DLD1 (cell line): ENCODE results near the gene PLGLB1.
"Not testable (repeated sequence)": the region's sequence is repeated elsewhere in the genome, so short reads cannot be mapped to it uniquely, and the experiment has no call there.

Source experiments
- in situ Hi-C: cut with HindIII; loops from 2 replicates; pipeline ENCODE4 v1.10.0; 2017; ENCODE audit warnings: low sequenced_read_pairs

PLGLB1 gene

GRCh38 chr2:87021744-87022143 is at the start of gene PLGLB1:
TSS of gene PLGLB1 (minus strand) at chr2:87021844. CDS start at chr2:87021783, 61 bp downstream.
- in situ Hi-C loops = not testable (repeated sequence)

GRCh38 chr2:87064305-87064704 is 42.7 kb upstream of the PLGLB1 start:
- in situ Hi-C loops = not testable (repeated sequence)

GRCh38 chr2:87063431-87063830 is 41.8 kb upstream of the PLGLB1 start:
- in situ Hi-C loops = not testable (repeated sequence)

GRCh38 chr2:87061519-87061918 is 39.9 kb upstream of the PLGLB1 start:
- in situ Hi-C loops = not testable (repeated sequence)

DNA sequence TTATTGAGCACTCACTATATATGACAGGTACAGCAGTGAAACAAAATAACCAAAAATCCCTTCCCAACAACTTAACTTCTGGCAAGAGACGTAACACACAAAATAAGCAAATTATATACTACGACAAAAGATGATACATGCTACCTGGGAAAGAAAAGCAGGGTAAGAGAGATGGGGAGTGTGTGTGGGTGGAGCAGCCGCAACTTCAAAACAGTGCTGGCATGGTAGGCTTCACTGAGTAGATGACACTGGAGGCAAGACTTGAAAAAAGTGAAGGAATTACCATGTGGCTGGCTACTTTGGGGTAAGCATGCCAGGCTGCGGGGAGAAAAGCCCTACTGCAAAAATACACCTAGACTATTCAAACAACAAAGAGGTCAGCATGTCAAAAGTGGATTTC is 36.0 kb upstream of the PLGLB1 start:
- in situ Hi-C loops = not testable (repeated sequence)

DNA sequence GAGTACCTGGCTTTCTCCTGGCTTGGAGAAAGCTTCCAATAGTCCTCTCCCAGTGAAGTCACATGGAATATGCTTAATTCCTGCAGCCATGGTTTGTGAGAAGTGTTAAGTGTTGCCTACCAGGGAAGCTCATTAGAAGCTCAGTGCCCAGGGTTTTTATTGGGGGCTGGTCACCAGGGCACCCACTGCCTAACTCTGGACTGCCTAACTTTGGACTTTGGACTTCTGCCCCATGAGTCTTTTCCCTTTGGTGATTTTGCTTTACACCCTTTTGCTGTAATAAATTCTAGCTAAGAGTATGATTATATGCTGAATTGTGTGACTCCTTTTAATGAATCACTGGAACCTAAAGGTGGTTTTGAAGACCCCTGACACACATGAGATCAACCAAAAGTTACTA is 35.2 kb upstream of the PLGLB1 start:
- in situ Hi-C loops = not testable (repeated sequence)

GRCh38 chr2:87056435-87056834 is 34.8 kb upstream of the PLGLB1 start:
- in situ Hi-C loops = not testable (repeated sequence)

- in situ Hi-C loops = not testable (repeated sequence)
Observed at GRCh38 chr2:87054375-87054774, 32.7 kb upstream of the PLGLB1 start.

DNA sequence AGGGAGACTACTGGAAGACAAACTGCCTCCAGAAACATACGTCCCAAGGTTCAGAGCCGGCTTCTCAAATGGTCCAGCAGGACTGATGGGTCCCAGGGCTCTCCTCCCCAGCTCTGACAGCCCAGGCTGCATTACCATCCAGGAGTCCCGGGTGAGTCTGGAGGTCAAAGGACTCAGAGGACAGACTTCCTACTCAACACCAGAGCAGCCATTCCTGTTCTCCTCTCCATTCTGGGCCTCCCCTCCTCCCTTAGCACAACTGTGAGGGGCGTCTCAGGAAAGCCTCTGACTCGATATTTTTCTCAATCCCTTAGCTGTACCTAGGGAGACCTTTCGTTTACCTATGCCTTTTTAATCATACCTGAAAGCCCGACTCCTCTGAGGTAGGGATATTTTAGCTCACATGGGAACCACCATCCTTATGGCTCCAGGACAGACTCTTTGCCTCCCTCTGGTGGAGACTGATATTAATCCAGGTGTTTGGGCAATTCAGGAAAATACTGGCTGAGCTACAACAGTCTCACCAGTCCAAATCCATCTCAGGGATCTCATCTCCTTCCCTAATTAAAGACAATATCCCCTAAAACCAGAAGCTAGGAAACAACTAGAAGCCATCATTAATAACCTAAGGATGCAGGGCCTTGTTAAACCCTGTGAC is 19.8 kb upstream of the PLGLB1 start:
- in situ Hi-C loops = not testable (repeated sequence)

GRCh38 chr2:87028607-87029006 is 7.0 kb upstream of the PLGLB1 start:
- in situ Hi-C loops = not testable (repeated sequence)

DNA sequence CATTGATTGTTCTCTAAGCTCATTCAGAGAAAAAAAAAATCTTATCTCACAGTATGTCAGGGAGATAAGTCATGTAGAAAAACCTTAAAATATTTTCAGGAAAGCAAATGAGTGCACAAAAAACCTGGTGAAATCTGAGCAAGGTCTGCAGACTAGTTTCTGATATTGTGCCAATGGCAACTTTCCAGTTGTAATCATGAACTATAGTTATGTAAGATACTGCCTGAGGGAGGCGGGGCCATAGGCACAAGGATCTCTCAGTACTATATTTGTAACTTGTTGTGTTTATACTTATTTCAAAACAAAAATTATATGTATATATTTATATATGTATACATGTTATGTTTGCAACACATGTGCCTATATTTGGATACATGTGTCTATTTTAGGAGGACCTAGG is 5.2 kb upstream of the PLGLB1 start:
- in situ Hi-C loops = not testable (repeated sequence)

DNA sequence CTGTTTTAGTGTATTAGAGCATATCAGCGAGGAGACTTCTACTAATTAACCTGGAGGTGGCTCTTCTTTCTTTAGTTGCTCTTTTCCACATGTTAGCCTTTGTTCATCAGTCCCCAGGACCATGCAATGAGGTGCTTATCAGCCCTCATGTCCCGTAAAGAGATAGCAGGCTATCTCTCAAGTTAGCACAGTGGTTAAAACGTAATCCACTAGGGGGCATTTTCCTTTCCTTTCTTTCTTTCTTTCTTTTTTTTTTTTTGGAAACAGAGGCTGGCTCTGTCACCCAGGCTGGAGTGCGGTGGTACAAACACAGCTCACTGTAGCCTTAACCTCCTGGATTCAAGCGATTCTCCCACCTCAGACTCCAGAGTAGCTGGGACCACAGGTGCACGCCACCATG is 4.3 kb upstream of the PLGLB1 start:
- in situ Hi-C loops = not testable (repeated sequence)

- in situ Hi-C loops = not testable (repeated sequence)
Observed at GRCh38 chr2:87023988-87024615, 2.5 kb upstream of the PLGLB1 start.

DNA sequence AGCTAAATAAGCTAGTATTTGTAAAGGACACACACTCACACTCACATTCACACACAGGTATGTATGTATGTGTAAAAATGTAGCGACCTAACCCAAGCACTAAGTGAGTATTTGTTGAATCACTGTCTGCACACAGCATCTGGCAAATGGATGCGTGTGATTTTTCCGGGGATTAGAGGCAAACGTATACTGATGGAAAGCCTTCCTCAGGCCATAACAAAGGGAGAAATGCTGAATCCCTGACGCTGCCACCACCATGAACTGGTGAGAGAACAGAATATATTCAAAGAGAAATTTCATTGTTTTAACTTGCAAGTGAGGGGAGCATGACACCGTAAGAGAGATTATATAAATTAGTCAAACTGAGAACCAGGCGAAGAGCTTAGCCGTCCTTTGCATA is 601 bp downstream of the PLGLB1 start:
- in situ Hi-C loops = not testable (repeated sequence)

DNA sequence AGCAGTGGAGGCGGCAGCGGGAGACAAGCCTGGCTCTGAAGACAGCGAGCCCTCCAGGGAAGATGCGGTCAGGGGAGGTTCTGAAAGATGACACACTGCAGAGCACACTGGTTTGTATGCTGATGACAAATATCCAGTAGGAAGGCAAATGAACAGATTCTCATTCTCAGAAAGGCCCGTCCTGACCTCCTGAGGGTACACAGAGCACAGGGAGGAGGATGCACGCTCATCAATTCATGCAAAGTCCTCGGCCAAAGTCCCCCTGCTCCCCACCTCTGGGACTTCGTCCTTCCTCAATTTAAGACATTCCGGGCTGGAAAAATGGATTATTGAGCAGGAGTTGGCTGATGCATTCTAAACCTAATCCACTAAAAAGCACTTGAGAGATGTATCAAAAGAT is 2.6 kb downstream of the PLGLB1 start:
- in situ Hi-C loops = not testable (repeated sequence)

DNA sequence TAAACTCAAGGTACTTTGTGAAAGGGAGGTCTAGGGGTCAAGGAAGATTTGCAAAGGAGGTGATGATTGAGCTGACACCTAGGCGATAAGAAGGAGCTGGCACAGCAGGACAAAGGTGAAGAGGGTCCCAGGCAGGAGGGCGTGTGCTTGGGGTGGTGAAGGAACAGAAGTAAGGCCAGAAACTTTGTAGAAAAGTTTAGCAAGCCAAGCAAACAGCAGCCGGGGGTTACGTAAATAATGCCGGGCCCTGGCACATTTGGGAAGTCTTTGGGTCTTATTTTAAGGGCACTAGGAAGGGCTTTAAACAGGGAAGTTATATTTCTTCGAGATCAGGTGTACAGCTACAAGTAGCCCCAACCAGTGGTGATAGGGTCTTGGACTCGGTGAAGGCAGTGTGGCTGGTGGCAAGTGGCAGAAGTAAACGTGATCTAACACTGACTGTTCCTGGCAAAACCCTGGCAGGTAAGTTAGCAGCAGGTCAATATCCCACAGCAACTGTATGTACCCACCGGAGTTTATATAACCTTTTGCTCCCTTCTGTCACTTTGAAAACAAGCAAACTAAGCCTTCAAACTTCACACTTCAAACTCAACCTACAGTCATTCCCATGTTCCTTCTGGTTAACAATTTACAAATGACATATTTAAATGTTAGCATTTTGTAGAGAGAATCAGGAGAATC is 7.0 kb downstream of the PLGLB1 start:
- in situ Hi-C loops = not testable (repeated sequence)

DNA sequence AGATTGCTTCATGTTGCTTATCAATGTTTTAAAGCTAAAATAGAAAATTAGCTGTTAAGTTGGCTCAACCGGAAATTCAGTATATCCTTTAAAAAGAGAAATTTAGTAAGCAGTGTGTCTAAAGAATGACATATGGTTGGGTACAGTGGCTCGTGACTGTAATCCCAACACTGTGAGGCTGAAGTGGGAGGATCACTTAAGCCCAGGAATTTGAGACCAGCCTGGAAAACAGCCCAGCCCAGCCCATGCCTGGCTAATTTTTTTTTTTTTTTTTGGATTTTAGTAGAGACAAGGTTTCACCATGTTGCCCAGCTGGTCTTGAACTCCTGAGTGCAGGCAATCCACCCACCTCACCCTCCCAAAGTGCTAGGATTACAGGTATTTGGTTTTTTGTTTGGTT is 17.2 kb downstream of the PLGLB1 start:
- in situ Hi-C loops = not testable (repeated sequence)
